HepG2 (cell line): ENCODE measurements around the gene CD164L2. TPM values are rescaled to one million over a fixed set of nuclear protein-coding genes. Genes with fewer than 3 reads are reported as not detected.

Experiments used
- CCAR2 ChIP-seq: fragments of 200-400 bp; formaldehyde crosslinking; optimal IDR thresholded peaks from 2 replicates; pipeline ENCODE3; 2018; ENCODE audit warnings: low read depth, mild to moderate bottlenecking, low read length, moderate library complexity
- FOXO1 ChIP-seq: sonication (generic); formaldehyde crosslinking; IDR thresholded peaks from 2 replicates; pipeline ENCODE4 v1.4.0; 2020; ENCODE audit warnings: missing genetic modification reagents
- MTA1 ChIP-seq: sonication (generic); formaldehyde crosslinking; IDR thresholded peaks from 2 replicates; pipeline ENCODE4 v1.4.0; 2020; ENCODE audit warnings: missing genetic modification reagents, mild to moderate bottlenecking, borderline replicate concordance
- ZNF10 ChIP-seq: sonication (generic); formaldehyde crosslinking; IDR thresholded peaks from 2 replicates; pipeline ENCODE4 v1.4.0; 2020; ENCODE audit warnings: mild to moderate bottlenecking, low read depth, missing genetic modification reagents, borderline replicate concordance
- ZNF44 ChIP-seq: sonication (generic); formaldehyde crosslinking; IDR thresholded peaks from 2 replicates; pipeline ENCODE4 v1.5.1; 2020; ENCODE audit warnings: mild to moderate bottlenecking, missing genetic modification reagents
- polyA plus RNA-seq, 8 experiments: library from polyadenylated mRNA; depleted of rRNA in 3 of 8; stranded (reverse) in 7 of 8; unstranded in 1 of 8; fragments of >200 nt; fragmentation: Illumina TruSeq in 4 of 8; extraction: Trizol in 4 of 8; gene quantifications; 2 replicates each; pipeline versions ENCODE4 v1.2.1 to v1.2.3, GENCODE V29; 2011 to 2016; ENCODE audit warnings: low read depth in 4 of 8, missing spikeins in 1 of 8, mixed read lengths in 1 of 8; ENCODE audit not compliant: insufficient read depth in 1 of 8
- total RNA-seq, 5 experiments: library from RNA; depleted of rRNA; stranded (reverse); fragments of >200 nt; fragmentation: Illumina TruSeq; extraction: Trizol; gene quantifications; 2 replicates each; pipeline ENCODE4 v1.2.3, GENCODE V29; 2016; ENCODE audit warnings: low read depth in 1 of 5
- TF ChIP-seq, protein P1 (sequence below): sonication (generic); formaldehyde crosslinking; IDR thresholded peaks from 2 replicates; pipeline ENCODE4 v1.4.0; 2020; ENCODE audit warnings: missing genetic modification reagents
- TF ChIP-seq, protein P2 (sequence below): sonication (generic); formaldehyde crosslinking; IDR thresholded peaks from 2 replicates; pipeline ENCODE4 v1.9.0; 2021; ENCODE audit warnings: mild to moderate bottlenecking, missing genetic modification reagents
- TF ChIP-seq, protein P3 (sequence below): sonication (generic); formaldehyde crosslinking; IDR thresholded peaks from 2 replicates; pipeline ENCODE4 v1.8.1; 2023; ENCODE audit warnings: mild to moderate bottlenecking, missing genetic modification reagents, borderline replicate concordance
- TF ChIP-seq, protein P4 (sequence below): sonication (generic); formaldehyde crosslinking; conservative IDR thresholded peaks from 2 replicates; pipeline ENCODE4 v1.5.0; 2020; ENCODE audit warnings: missing genetic modification reagents
- TF ChIP-seq, protein P5 (sequence below): sonication (generic); formaldehyde crosslinking; IDR thresholded peaks from 2 replicates; pipeline ENCODE4 v1.5.1; 2020; ENCODE audit warnings: missing genetic modification reagents, mild to moderate bottlenecking, borderline replicate concordance
- TF ChIP-seq, protein P6 (sequence below): sonication (generic); formaldehyde crosslinking; IDR thresholded peaks from 2 replicates; pipeline ENCODE4 v1.9.0; 2021; ENCODE audit warnings: missing genetic modification reagents, borderline replicate concordance
- TF ChIP-seq, protein P7 (sequence below): IDR thresholded peaks from 2 replicates; pipeline ENCODE4 v1.6.1; 2012; ENCODE audit warnings: inconsistent platforms

The CD164L2 gene
- total and polyA plus RNA-seq, 2 of the 13 experiments (the other 11 are each of a cell fraction or from before 2014, with no cell fraction given): not detected

DNA sequence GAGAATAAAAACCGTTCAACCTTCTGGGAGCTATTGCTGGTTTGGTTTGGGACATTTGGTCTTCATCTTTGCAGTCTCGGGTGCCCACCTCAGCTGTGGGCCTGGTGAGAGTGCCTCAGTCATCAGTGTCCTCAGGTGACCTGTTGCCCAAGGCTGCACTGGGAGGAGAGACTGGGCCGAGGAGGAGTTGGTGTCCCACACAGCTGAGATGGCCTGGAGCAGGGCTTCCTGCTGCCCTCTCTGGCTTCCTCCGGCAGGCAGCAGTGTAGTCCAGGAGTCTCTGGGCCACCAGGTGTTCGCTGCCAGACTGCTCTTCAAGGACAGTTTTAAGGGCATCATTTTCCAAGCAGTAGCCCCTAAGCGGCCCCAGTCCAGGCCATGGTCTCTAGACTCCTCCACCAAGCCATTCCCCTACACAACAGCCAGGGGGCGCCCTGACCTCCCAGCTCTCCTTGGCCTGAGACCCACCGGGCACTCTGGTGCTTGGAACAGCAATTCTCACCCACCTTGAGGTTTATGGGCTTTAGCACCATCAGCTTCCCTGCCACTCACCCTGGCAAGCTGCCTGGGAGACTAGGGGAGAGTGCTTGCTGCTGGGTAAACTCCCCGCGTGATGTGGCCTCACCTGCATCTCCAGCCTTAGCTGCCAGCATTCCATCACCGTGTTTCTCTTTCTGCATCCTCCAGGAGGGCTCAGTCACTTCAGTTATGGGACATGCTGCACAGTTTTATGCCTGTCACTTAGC, 50.4 kb downstream of the CD164L2 start (continued):
- TF ChIP-seq, protein P1, sequence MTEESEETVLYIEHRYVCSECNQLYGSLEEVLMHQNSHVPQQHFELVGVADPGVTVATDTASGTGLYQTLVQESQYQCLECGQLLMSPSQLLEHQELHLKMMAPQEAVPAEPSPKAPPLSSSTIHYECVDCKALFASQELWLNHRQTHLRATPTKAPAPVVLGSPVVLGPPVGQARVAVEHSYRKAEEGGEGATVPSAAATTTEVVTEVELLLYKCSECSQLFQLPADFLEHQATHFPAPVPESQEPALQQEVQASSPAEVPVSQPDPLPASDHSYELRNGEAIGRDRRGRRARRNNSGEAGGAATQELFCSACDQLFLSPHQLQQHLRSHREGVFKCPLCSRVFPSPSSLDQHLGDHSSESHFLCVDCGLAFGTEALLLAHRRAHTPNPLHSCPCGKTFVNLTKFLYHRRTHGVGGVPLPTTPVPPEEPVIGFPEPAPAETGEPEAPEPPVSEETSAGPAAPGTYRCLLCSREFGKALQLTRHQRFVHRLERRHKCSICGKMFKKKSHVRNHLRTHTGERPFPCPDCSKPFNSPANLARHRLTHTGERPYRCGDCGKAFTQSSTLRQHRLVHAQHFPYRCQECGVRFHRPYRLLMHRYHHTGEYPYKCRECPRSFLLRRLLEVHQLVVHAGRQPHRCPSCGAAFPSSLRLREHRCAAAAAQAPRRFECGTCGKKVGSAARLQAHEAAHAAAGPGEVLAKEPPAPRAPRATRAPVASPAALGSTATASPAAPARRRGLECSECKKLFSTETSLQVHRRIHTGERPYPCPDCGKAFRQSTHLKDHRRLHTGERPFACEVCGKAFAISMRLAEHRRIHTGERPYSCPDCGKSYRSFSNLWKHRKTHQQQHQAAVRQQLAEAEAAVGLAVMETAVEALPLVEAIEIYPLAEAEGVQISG (CRISPR knock-in tag): 0 out of 2 replicates have a peak, but pooled peaks have one; percentile 11
- TF ChIP-seq ZNF44 (CRISPR knock-in tag) (no peak), MTA1 (CRISPR knock-in tag) (peak; percentile 15; the same call in 1 of the 2 replicates), FOXO1 (CRISPR knock-in tag) (no peak), CCAR2 (no peak), ZNF10 (CRISPR knock-in tag) (no peak)
- TF ChIP-seq, protein P2, sequence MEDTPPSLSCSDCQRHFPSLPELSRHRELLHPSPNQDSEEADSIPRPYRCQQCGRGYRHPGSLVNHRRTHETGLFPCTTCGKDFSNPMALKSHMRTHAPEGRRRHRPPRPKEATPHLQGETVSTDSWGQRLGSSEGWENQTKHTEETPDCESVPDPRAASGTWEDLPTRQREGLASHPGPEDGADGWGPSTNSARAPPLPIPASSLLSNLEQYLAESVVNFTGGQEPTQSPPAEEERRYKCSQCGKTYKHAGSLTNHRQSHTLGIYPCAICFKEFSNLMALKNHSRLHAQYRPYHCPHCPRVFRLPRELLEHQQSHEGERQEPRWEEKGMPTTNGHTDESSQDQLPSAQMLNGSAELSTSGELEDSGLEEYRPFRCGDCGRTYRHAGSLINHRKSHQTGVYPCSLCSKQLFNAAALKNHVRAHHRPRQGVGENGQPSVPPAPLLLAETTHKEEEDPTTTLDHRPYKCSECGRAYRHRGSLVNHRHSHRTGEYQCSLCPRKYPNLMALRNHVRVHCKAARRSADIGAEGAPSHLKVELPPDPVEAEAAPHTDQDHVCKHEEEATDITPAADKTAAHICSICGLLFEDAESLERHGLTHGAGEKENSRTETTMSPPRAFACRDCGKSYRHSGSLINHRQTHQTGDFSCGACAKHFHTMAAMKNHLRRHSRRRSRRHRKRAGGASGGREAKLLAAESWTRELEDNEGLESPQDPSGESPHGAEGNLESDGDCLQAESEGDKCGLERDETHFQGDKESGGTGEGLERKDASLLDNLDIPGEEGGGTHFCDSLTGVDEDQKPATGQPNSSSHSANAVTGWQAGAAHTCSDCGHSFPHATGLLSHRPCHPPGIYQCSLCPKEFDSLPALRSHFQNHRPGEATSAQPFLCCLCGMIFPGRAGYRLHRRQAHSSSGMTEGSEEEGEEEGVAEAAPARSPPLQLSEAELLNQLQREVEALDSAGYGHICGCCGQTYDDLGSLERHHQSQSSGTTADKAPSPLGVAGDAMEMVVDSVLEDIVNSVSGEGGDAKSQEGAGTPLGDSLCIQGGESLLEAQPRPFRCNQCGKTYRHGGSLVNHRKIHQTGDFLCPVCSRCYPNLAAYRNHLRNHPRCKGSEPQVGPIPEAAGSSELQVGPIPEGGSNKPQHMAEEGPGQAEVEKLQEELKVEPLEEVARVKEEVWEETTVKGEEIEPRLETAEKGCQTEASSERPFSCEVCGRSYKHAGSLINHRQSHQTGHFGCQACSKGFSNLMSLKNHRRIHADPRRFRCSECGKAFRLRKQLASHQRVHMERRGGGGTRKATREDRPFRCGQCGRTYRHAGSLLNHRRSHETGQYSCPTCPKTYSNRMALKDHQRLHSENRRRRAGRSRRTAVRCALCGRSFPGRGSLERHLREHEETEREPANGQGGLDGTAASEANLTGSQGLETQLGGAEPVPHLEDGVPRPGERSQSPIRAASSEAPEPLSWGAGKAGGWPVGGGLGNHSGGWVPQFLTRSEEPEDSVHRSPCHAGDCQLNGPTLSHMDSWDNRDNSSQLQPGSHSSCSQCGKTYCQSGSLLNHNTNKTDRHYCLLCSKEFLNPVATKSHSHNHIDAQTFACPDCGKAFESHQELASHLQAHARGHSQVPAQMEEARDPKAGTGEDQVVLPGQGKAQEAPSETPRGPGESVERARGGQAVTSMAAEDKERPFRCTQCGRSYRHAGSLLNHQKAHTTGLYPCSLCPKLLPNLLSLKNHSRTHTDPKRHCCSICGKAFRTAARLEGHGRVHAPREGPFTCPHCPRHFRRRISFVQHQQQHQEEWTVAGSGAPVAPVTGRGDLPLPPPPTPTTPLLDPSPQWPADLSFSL (CRISPR knock-in tag): no peak
- TF ChIP-seq, protein P3, sequence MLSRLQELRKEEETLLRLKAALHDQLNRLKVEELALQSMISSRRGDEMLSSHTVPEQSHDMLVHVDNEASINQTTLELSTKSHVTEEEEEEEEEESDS: no peak
- TF ChIP-seq, protein P4, sequence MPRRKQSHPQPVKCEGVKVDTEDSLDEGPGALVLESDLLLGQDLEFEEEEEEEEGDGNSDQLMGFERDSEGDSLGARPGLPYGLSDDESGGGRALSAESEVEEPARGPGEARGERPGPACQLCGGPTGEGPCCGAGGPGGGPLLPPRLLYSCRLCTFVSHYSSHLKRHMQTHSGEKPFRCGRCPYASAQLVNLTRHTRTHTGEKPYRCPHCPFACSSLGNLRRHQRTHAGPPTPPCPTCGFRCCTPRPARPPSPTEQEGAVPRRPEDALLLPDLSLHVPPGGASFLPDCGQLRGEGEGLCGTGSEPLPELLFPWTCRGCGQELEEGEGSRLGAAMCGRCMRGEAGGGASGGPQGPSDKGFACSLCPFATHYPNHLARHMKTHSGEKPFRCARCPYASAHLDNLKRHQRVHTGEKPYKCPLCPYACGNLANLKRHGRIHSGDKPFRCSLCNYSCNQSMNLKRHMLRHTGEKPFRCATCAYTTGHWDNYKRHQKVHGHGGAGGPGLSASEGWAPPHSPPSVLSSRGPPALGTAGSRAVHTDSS (CRISPR knock-in tag): no peak
- TF ChIP-seq, protein P5, sequence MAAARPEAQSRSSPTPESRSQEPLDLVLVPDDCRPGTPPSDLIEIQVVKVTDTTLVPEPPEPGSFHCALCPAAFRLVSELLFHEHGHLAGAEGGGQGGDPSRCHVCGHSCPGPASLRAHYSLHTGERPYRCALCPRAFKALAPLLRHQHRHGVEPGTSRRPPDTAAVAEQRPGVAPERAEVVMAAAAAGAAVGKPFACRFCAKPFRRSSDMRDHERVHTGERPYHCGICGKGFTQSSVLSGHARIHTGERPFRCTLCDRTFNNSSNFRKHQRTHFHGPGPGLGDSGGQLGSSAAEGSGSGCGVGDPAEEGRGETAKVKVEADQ (CRISPR knock-in tag): peak; percentile 65; the same call in 1 of the 2 replicates
- TF ChIP-seq, protein P6, sequence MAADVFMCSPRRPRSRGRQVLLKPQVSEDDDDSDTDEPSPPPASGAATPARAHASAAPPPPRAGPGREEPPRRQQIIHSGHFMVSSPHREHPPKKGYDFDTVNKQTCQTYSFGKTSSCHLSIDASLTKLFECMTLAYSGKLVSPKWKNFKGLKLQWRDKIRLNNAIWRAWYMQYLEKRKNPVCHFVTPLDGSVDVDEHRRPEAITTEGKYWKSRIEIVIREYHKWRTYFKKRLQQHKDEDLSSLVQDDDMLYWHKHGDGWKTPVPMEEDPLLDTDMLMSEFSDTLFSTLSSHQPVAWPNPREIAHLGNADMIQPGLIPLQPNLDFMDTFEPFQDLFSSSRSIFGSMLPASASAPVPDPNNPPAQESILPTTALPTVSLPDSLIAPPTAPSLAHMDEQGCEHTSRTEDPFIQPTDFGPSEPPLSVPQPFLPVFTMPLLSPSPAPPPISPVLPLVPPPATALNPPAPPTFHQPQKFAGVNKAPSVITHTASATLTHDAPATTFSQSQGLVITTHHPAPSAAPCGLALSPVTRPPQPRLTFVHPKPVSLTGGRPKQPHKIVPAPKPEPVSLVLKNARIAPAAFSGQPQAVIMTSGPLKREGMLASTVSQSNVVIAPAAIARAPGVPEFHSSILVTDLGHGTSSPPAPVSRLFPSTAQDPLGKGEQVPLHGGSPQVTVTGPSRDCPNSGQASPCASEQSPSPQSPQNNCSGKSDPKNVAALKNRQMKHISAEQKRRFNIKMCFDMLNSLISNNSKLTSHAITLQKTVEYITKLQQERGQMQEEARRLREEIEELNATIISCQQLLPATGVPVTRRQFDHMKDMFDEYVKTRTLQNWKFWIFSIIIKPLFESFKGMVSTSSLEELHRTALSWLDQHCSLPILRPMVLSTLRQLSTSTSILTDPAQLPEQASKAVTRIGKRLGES: no peak
- TF ChIP-seq, protein P7, sequence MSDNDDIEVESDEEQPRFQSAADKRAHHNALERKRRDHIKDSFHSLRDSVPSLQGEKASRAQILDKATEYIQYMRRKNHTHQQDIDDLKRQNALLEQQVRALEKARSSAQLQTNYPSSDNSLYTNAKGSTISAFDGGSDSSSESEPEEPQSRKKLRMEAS: 0 out of 2 replicates have a peak, but pooled peaks have one; percentile 6
